GM21515 (cell line): ENCODE measurements around the gene PEG3.

Source experiments
- ATAC-seq: cut with Tn5 transposase; IDR thresholded peaks from one replicate; pipeline ENCODE4 v1.9.1; 2021; ENCODE audit not compliant: unreplicated experiment

PEG3 gene

GRCh38 chr19:56811480-56811879 is 29.0 kb downstream of the PEG3 start:
- no peak for ATAC-seq

GRCh38 chr19:56810260-56810659 is 30.3 kb downstream of the PEG3 start:
- no peak for ATAC-seq

GRCh38 chr19:56808717-56809392 is 31.7 kb downstream of the PEG3 start:
- no peak for ATAC-seq

- no peak for ATAC-seq
These were observed 33.9 kb downstream of the PEG3 start for GRCh38 chr19:56806639-56807038.
